Effector memory CD4-positive, alpha-beta T cell (primary cell): ENCODE data around the gene SCNN1B.

Experiments used
- DNase-seq, 3 donors: peaks; one replicate each; pipeline ENCODE4 v3.0.0-alpha.2; 2020
- H3K27ac ChIP-seq: 2 replicates; pipeline ENCODE4 v1.7.0; 2013; ENCODE audit warnings: mild to moderate bottlenecking, low read length, moderate library complexity; ENCODE audit not compliant: insufficient read depth, poor library complexity, severe bottlenecking
- H3K27me3 ChIP-seq: replicated peaks from 2 replicates; pipeline ENCODE4 v1.7.0; 2013; ENCODE audit warnings: mild to moderate bottlenecking, low read length; ENCODE audit not compliant: insufficient read depth, control insufficient read depth, poor library complexity, severe bottlenecking
- H3K36me3 ChIP-seq: 2 replicates; pipeline ENCODE4 v1.7.0; 2013; ENCODE audit warnings: mild to moderate bottlenecking, low read length, moderate library complexity; ENCODE audit not compliant: control insufficient read depth, insufficient read depth
- H3K4me1 ChIP-seq: 2 replicates; pipeline ENCODE4 v1.7.0; 2013; ENCODE audit warnings: low read length, mild to moderate bottlenecking; ENCODE audit not compliant: control insufficient read depth, insufficient read depth, poor library complexity, severe bottlenecking
- H3K4me3 ChIP-seq: 2 replicates; pipeline ENCODE4 v1.7.0; 2013; ENCODE audit warnings: low read length, low read depth, mild to moderate bottlenecking; ENCODE audit not compliant: insufficient read depth, poor library complexity, severe bottlenecking
- H3K9me3 ChIP-seq: 2 replicates; pipeline ENCODE4 v1.7.0; 2013; ENCODE audit warnings: mild to moderate bottlenecking, low read length, moderate library complexity; ENCODE audit not compliant: control insufficient read depth

SCNN1B gene

GRCh38 chr16:23269248-23269953 is 32.7 kb upstream of the SCNN1B start:
- Histone ChIP-seq H3K9me3 (no peaks in the 10 kb centered on the region), H3K4me1 (no peaks in the 10 kb centered on the region), H3K4me3 (no peak overlapping the region), H3K27ac (no peak overlapping the region), H3K36me3 (no peaks in the 10 kb centered on the region), H3K27me3 (no peaks in the 10 kb centered on the region)
- DNase-seq = no peak

GRCh38 chr16:23270654-23271053 is 31.4 kb upstream of the SCNN1B start:
- Histone ChIP-seq H3K27me3 (no peaks in the 10 kb centered on the region), H3K9me3 (no peaks in the 10 kb centered on the region), H3K4me3 (no peak overlapping the region), H3K36me3 (no peaks in the 10 kb centered on the region), H3K27ac (no peak overlapping the region), H3K4me1 (no peaks in the 10 kb centered on the region)
- DNase-seq = no peak

- no peak overlapping the region for H3K27ac ChIP-seq
- H3K27me3 ChIP-seq = no peaks in the 10 kb centered on the region
Observed at GRCh38 chr16:23274968-23275367, 27.1 kb upstream of the SCNN1B start.

GRCh38 chr16:23276821-23277220 is 25.3 kb upstream of the SCNN1B start:
- Histone ChIP-seq H3K4me3 (no peak overlapping the region), H3K4me1 (no peaks in the 10 kb centered on the region), H3K9me3 (no peaks in the 10 kb centered on the region), H3K27me3 (no peaks in the 10 kb centered on the region), H3K36me3 (no peaks in the 10 kb centered on the region), H3K27ac (no peak overlapping the region)
- DNase-seq = no peak

More at GRCh38 chr16:23274968-23275367, 27.1 kb upstream of the SCNN1B start:
- H3K4me3 ChIP-seq = no peak overlapping the region
- no peaks in the 10 kb centered on the region for H3K4me1 ChIP-seq
- DNase-seq = no peak
- H3K9me3 ChIP-seq = no peaks in the 10 kb centered on the region
- no peaks in the 10 kb centered on the region for H3K36me3 ChIP-seq

- Histone ChIP-seq H3K36me3 (no peaks in the 10 kb centered on the region), H3K27me3 (no peaks in the 10 kb centered on the region), H3K27ac (no peak overlapping the region), H3K9me3 (no peaks in the 10 kb centered on the region), H3K4me1 (no peaks in the 10 kb centered on the region), H3K4me3 (no peak overlapping the region)
- DNase-seq = no peak
Observed at GRCh38 chr16:23278031-23278430, 24.1 kb upstream of the SCNN1B start.

- H3K36me3 ChIP-seq = no peaks in the 10 kb centered on the region
- H3K9me3 ChIP-seq = no peaks in the 10 kb centered on the region
Observed at GRCh38 chr16:23279721-23280153, 22.4 kb upstream of the SCNN1B start.

GRCh38 chr16:23280483-23280967 is 21.6 kb upstream of the SCNN1B start:
- H3K27me3 ChIP-seq = no peaks in the 10 kb centered on the region
- H3K4me3 ChIP-seq = no peak overlapping the region
- H3K9me3 ChIP-seq = no peaks in the 10 kb centered on the region
- no peaks in the 10 kb centered on the region for H3K36me3 ChIP-seq
- H3K27ac ChIP-seq = no peak overlapping the region
- H3K4me1 ChIP-seq = no peaks in the 10 kb centered on the region
- no peak for DNase-seq

More at GRCh38 chr16:23279721-23280153, 22.4 kb upstream of the SCNN1B start:
- H3K4me1 ChIP-seq = no peaks in the 10 kb centered on the region
- H3K27ac ChIP-seq = no peak overlapping the region
- DNase-seq = no peak
- no peaks in the 10 kb centered on the region for H3K27me3 ChIP-seq
- no peak overlapping the region for H3K4me3 ChIP-seq

- H3K9me3 ChIP-seq = no peaks in the 10 kb centered on the region
- no peaks in the 10 kb centered on the region for H3K4me1 ChIP-seq
- no peaks in the 10 kb centered on the region for H3K27me3 ChIP-seq
- H3K27ac ChIP-seq = no peak overlapping the region
- no peak for DNase-seq
- no peak overlapping the region for H3K4me3 ChIP-seq
- H3K36me3 ChIP-seq = no peaks in the 10 kb centered on the region
Observed at GRCh38 chr16:23282568-23282967, 19.5 kb upstream of the SCNN1B start.

GRCh38 chr16:23283571-23283970 is 18.5 kb upstream of the SCNN1B start:
- Histone ChIP-seq H3K4me3 (no peak overlapping the region), H3K4me1 (no peaks in the 10 kb centered on the region), H3K36me3 (no peaks in the 10 kb centered on the region), H3K27ac (no peak overlapping the region), H3K9me3 (no peaks in the 10 kb centered on the region), H3K27me3 (no peaks in the 10 kb centered on the region)
- no peak for DNase-seq

- no peaks in the 10 kb centered on the region for H3K9me3 ChIP-seq
- no peaks in the 10 kb centered on the region for H3K4me1 ChIP-seq
- H3K27me3 ChIP-seq = no peaks in the 10 kb centered on the region
- H3K36me3 ChIP-seq = no peaks in the 10 kb centered on the region
- no peak for DNase-seq
- H3K4me3 ChIP-seq = no peak overlapping the region
- no peak overlapping the region for H3K27ac ChIP-seq
Observed at GRCh38 chr16:23284584-23284983, 17.5 kb upstream of the SCNN1B start.
